Hepatocyte (in vitro differentiated cells): ENCODE results near the gene EIPR1. TPM values are rescaled to one million over a fixed set of nuclear protein-coding genes. Genes with fewer than 3 reads are reported as not detected.

Experiments used
- DNase-seq: peaks from one replicate; pipeline ENCODE4 v3.0.0-alpha.2; 2016; ENCODE audit warnings: low spot score
- H2AFZ ChIP-seq: fragments of 200-600 bp; sonication (generic); 2 replicates; pipeline ENCODE4 v1.6.0; 2016; ENCODE audit warnings: antibody characterized with exemption, mild to moderate bottlenecking
- H3K27ac ChIP-seq: fragments of 200-600 bp; sonication (generic); 2 replicates; pipeline ENCODE4 v1.5.1; 2016; ENCODE audit warnings: mild to moderate bottlenecking
- H3K27me3 ChIP-seq: fragments of 200-600 bp; sonication (generic); 2 replicates; pipeline ENCODE4 v1.6.1; 2016
- H3K36me3 ChIP-seq: fragments of 200-600 bp; sonication (generic); replicated peaks from 2 replicates; pipeline ENCODE4 v1.5.1; 2016; ENCODE audit warnings: low read depth; ENCODE audit not compliant: insufficient read depth
- H3K4me1 ChIP-seq: fragments of 200-600 bp; sonication (generic); 2 replicates; pipeline ENCODE4 v1.5.1; 2016; ENCODE audit warnings: mild to moderate bottlenecking, moderate library complexity; ENCODE audit not compliant: insufficient read depth
- H3K4me2 ChIP-seq: fragments of 200-600 bp; sonication (generic); 2 replicates; pipeline ENCODE4 v1.6.0; 2016
- H3K4me3 ChIP-seq: fragments of 200-600 bp; sonication (generic); 2 replicates; pipeline ENCODE4 v1.5.1; 2016; ENCODE audit warnings: mild to moderate bottlenecking
- H3K79me2 ChIP-seq: fragments of 200-600 bp; sonication (generic); 2 replicates; pipeline ENCODE4 v1.6.0; 2017; ENCODE audit warnings: mild to moderate bottlenecking
- H3K9me2 ChIP-seq: fragments of 200-600 bp; sonication (generic); replicated peaks from 2 replicates; pipeline ENCODE4 v1.6.0; 2017; ENCODE audit warnings: mild to moderate bottlenecking; ENCODE audit not compliant: insufficient read depth
- H3K9me3 ChIP-seq: fragments of 200-600 bp; sonication (generic); 2 replicates; pipeline ENCODE4 v1.5.1; 2016; ENCODE audit warnings: low read depth, mild to moderate bottlenecking
- H4K20me1 ChIP-seq: fragments of 200-600 bp; sonication (generic); 2 replicates; pipeline ENCODE4 v1.6.0; 2016; ENCODE audit warnings: mild to moderate bottlenecking; ENCODE audit not compliant: insufficient read depth, poor library complexity, severe bottlenecking
- EZH2 ChIP-seq: fragments of 200-600 bp; sonication (generic); IDR thresholded peaks from 2 replicates; pipeline ENCODE4 v1.6.1; 2016; ENCODE audit warnings: antibody characterized with exemption, mild to moderate bottlenecking, borderline replicate concordance
- EZH2phosphoT487 ChIP-seq: fragments of 200-600 bp; sonication (generic); IDR thresholded peaks from one replicate; pipeline ENCODE4 v1.6.1; 2018; ENCODE audit warnings: antibody characterized with exemption, mild to moderate bottlenecking, low read depth, moderate library complexity; ENCODE audit not compliant: unreplicated experiment, severe bottlenecking
- WGBS: methylation state at CpG from one replicate; pipeline ENCODE4 v1.1.6; 2016; ENCODE audit warnings: low lambda C conversion rate; ENCODE audit errors: missing lambda C conversion rate; 5-methylcytosine and 5-hydroxymethylcytosine counted together
- polyA plus RNA-seq: library from polyadenylated mRNA; unstranded; fragments of >200 nt; fragmentation: Nextera tagmentation; extraction: Ambion mirVana; gene quantifications from 2 replicates; pipeline ENCODE4 v1.2.1, GENCODE V29; 2016
- total RNA-seq: library from RNA; depleted of rRNA; stranded (reverse); fragments of >200 nt; gene quantifications from 2 replicates; pipeline ENCODE4 v1.2.3, GENCODE V29; 2014
- TF ChIP-seq, protein P1 (sequence below): fragments of 200-600 bp; sonication (generic); IDR thresholded peaks from 2 replicates; pipeline ENCODE4 v1.5.1; 2016; ENCODE audit warnings: antibody characterized with exemption, mild to moderate bottlenecking; ENCODE audit not compliant: poor library complexity

The EIPR1 gene
- total and polyA plus RNA-seq, 2 experiments from 2014 or later: 27.4 to 42.3 TPM

- TF ChIP-seq EZH2 (no peak), EZH2phosphoT487 (no peak)
- TF ChIP-seq, protein P1, sequence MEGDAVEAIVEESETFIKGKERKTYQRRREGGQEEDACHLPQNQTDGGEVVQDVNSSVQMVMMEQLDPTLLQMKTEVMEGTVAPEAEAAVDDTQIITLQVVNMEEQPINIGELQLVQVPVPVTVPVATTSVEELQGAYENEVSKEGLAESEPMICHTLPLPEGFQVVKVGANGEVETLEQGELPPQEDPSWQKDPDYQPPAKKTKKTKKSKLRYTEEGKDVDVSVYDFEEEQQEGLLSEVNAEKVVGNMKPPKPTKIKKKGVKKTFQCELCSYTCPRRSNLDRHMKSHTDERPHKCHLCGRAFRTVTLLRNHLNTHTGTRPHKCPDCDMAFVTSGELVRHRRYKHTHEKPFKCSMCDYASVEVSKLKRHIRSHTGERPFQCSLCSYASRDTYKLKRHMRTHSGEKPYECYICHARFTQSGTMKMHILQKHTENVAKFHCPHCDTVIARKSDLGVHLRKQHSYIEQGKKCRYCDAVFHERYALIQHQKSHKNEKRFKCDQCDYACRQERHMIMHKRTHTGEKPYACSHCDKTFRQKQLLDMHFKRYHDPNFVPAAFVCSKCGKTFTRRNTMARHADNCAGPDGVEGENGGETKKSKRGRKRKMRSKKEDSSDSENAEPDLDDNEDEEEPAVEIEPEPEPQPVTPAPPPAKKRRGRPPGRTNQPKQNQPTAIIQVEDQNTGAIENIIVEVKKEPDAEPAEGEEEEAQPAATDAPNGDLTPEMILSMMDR: no peak
- no peaks in the 10 kb centered on the region for H3K4me1 ChIP-seq
- WGBS: 94% methylated on average over 9 of the region's 9 CpGs
- H3K27me3 ChIP-seq: no peaks in the 10 kb centered on the region
- H3K4me3 ChIP-seq: no peak overlapping the region
- no peaks in the 10 kb centered on the region for H3K36me3 ChIP-seq
- H3K4me2 ChIP-seq: no peak overlapping the region
- no peaks in the 10 kb centered on the region for H3K9me3 ChIP-seq
- H2AFZ ChIP-seq: no peak overlapping the region
- no peak overlapping the region for H3K27ac ChIP-seq
- H4K20me1 ChIP-seq: no peaks in the 10 kb centered on the region
- H3K9me2 ChIP-seq: no peaks in the 10 kb centered on the region
- no peaks in the 10 kb centered on the region for H3K79me2 ChIP-seq
- no peak for DNase-seq
Observed at GRCh38 chr2:3154700-3155099, 222.9 kb downstream of the EIPR1 start.

- no peak overlapping the region for H3K4me2 ChIP-seq
- H3K27ac ChIP-seq: no peak overlapping the region
- H3K79me2 ChIP-seq: no peaks in the 10 kb centered on the region
- no peak for DNase-seq
- H3K9me2 ChIP-seq: no peaks in the 10 kb centered on the region
- no peaks in the 10 kb centered on the region for H3K36me3 ChIP-seq
- no peaks in the 10 kb centered on the region for H4K20me1 ChIP-seq
- TF ChIP-seq EZH2phosphoT487 (no peak), EZH2 (no peak)
- TF ChIP-seq, protein P1: no peak
- no peaks in the 10 kb centered on the region for H3K27me3 ChIP-seq
- no peaks in the 10 kb centered on the region for H3K9me3 ChIP-seq
- H3K4me1 ChIP-seq: no peaks in the 10 kb centered on the region
- no peak overlapping the region for H2AFZ ChIP-seq
- 92% methylated on average over 7 of the region's 7 CpGs for WGBS
- no peak overlapping the region for H3K4me3 ChIP-seq
Observed at GRCh38 chr2:3154146-3154545, 223.5 kb downstream of the EIPR1 start.

DNA sequence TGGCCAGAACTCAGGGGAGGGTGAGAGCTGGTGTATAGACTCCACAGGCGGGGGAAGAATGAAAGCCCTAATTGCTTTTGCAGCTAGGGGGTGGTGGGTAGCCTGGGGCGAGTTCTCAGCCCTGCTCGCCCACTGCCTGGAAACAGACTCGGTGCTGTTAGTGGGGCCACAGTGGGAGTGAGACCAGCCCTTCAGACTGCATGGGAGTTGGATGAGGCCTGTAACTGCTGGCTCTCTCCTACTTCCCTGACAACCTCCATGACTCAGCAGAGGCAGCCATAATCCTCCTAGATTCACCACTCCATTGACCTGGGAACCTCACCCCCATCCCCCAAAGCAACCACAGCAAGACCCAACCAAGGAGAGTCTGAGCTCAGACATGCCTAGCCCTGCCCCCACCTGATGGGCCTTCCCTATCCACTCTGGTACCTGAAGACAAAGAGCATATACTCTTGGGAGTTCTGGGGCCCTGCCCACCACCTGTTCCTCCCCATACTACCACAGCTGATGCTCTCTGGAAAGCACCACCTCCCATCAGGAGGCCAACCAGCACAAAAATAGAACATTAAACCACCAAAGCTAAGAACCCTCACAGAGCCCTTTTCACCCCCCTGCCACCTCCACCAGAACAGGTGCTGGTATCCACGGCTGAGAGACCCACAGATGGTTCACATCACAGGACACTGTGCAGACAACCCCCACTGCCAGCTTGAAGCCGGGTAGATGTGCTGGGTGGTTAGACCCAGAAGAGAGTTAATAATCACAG is 226.3 kb downstream of the EIPR1 start:
- 94% methylated on average over 6 of the region's 6 CpGs for WGBS
- Histone ChIP-seq H2AFZ (no peak overlapping the region), H4K20me1 (no peaks in the 10 kb centered on the region), H3K4me1 (no peaks in the 10 kb centered on the region), H3K9me3 (no peaks in the 10 kb centered on the region), H3K4me3 (no peak overlapping the region), H3K4me2 (no peak overlapping the region), H3K79me2 (no peaks in the 10 kb centered on the region), H3K27me3 (no peaks in the 10 kb centered on the region), H3K27ac (no peak overlapping the region), H3K9me2 (no peaks in the 10 kb centered on the region), H3K36me3 (no peaks in the 10 kb centered on the region)
- TF ChIP-seq EZH2phosphoT487 (no peak), EZH2 (no peak)
- TF ChIP-seq, protein P1: no peak
- no peak for DNase-seq
